Esophagus (tissue), 2 donors: ENCODE results near the gene CEACAM8. TPM values are rescaled to one million over a fixed set of nuclear protein-coding genes. Genes with fewer than 3 reads are reported as not detected.

Source experiments
- H3K27ac ChIP-seq, 2 donors: one replicate each; pipeline ENCODE4 v1.5.1; 2013; ENCODE audit warnings: low read depth in 2 of 2, mild to moderate bottlenecking in 2 of 2, inconsistent platforms in 1 of 2, low read length in 1 of 2, moderate library complexity in 1 of 2
- H3K27me3 ChIP-seq, 2 donors: one replicate each; pipeline ENCODE4 v1.6.1; 2013; ENCODE audit warnings: low read length in 2 of 2, control low read depth in 1 of 2, mild to moderate bottlenecking in 1 of 2; ENCODE audit not compliant: insufficient read depth in 2 of 2, control insufficient read depth in 1 of 2
- H3K36me3 ChIP-seq, 2 donors: one replicate each; pipeline ENCODE4 v1.6.1; 2013; ENCODE audit warnings: low read length in 1 of 2; ENCODE audit not compliant: control insufficient read depth in 2 of 2, insufficient read depth in 2 of 2
- H3K4me1 ChIP-seq, 2 donors: one replicate each; pipeline ENCODE4 v1.6.1; 2013; ENCODE audit warnings: low read length in 1 of 2; ENCODE audit not compliant: control insufficient read depth in 2 of 2, insufficient read depth in 2 of 2
- H3K4me3 ChIP-seq, 2 donors: one replicate each; pipeline ENCODE4 v1.5.1; 2013; ENCODE audit warnings: low read length in 2 of 2, mild to moderate bottlenecking in 2 of 2, low read depth in 1 of 2, moderate library complexity in 1 of 2
- H3K9me3 ChIP-seq, 2 donors: one replicate each; pipeline ENCODE4 v1.6.1; 2013; ENCODE audit warnings: mild to moderate bottlenecking in 2 of 2, low read depth in 1 of 2, low read length in 1 of 2, moderate library complexity in 1 of 2; ENCODE audit not compliant: control insufficient read depth in 2 of 2, insufficient read depth in 1 of 2
- WGBS, 2 donors: extraction: QIAGEN DNeasy Blood & Tissue Kit; methylation state at CpG; one replicate each; pipeline ENCODE4 v1.1.7; 2013; 5-methylcytosine and 5-hydroxymethylcytosine counted together
- polyA plus RNA-seq, 2 donors: library from polyadenylated mRNA; stranded (reverse); fragments of 200-250 nt; gene quantifications; one replicate each; pipeline ENCODE4 v1.2.3, GENCODE V29; 2013
- donor health status: healthy with polysubstance abuse.
- donor health status: Bipolar disorder and iron deficiency.

CEACAM8 gene
- polyA plus RNA-seq, 2 donors, result not detected

GRCh38 chr19:42576241-42576640, 18.5 kb downstream of the CEACAM8 start:
- Histone ChIP-seq H3K4me1 (no peaks in the 10 kb centered on the region), H3K4me3 (no peak overlapping the region), H3K27me3 (no peaks in the 10 kb centered on the region), H3K36me3 (no peaks in the 10 kb centered on the region), H3K9me3 (no peaks in the 10 kb centered on the region), H3K27ac (no peak overlapping the region)
- WGBS, 2 donors, result 74 to 80% methylated on average over 2 of the region's 2 CpGs

- no peak overlapping the region for H3K27ac ChIP-seq
Observed at GRCh38 chr19:42573642-42574041, 21.1 kb downstream of the CEACAM8 start.

GRCh38 chr19:42571116-42571515, 23.6 kb downstream of the CEACAM8 start:
- H3K4me1 ChIP-seq, result no peaks in the 10 kb centered on the region
- H3K27ac ChIP-seq, result no peak overlapping the region
- H3K36me3 ChIP-seq, result no peaks in the 10 kb centered on the region
- whole genome bisulfite sequencing, 2 donors, result 42 to 59% methylated on average over 2 of the region's 2 CpGs
- H3K4me3 ChIP-seq, result no peak overlapping the region
- no peaks in the 10 kb centered on the region for H3K27me3 ChIP-seq
- no peaks in the 10 kb centered on the region for H3K9me3 ChIP-seq

More at GRCh38 chr19:42573642-42574041, 21.1 kb downstream of the CEACAM8 start:
- H3K4me1 ChIP-seq, result no peaks in the 10 kb centered on the region
- WGBS, 2 donors, result 47 to 53% methylated on average over 1 of the region's 1 CpG
- no peaks in the 10 kb centered on the region for H3K36me3 ChIP-seq
- no peaks in the 10 kb centered on the region for H3K9me3 ChIP-seq
- H3K27me3 ChIP-seq, result no peaks in the 10 kb centered on the region
- no peak overlapping the region for H3K4me3 ChIP-seq

GRCh38 chr19:42569193-42569592, 25.5 kb downstream of the CEACAM8 start:
- Histone ChIP-seq H3K27ac (no peak overlapping the region), H3K4me3 (no peak overlapping the region), H3K4me1 (no peaks in the 10 kb centered on the region), H3K27me3 (no peaks in the 10 kb centered on the region), H3K36me3 (no peaks in the 10 kb centered on the region), H3K9me3 (no peaks in the 10 kb centered on the region)
- whole genome bisulfite sequencing, 2 donors, result 64 to 67% methylated on average over 2 of the region's 2 CpGs

- H3K27ac ChIP-seq, result no peak overlapping the region
- H3K4me1 ChIP-seq, result no peaks in the 10 kb centered on the region
- WGBS, 2 donors, result 50 to 64% methylated on average over 4 of the region's 4 CpGs
- no peaks in the 10 kb centered on the region for H3K9me3 ChIP-seq
- H3K36me3 ChIP-seq, result no peaks in the 10 kb centered on the region
- H3K27me3 ChIP-seq, result no peaks in the 10 kb centered on the region
- no peak overlapping the region for H3K4me3 ChIP-seq
Observed at GRCh38 chr19:42568006-42568405, 26.7 kb downstream of the CEACAM8 start.

GRCh38 chr19:42567567-42567966, 27.2 kb downstream of the CEACAM8 start:
- Histone ChIP-seq H3K27me3 (no peaks in the 10 kb centered on the region), H3K4me3 (no peak overlapping the region), H3K9me3 (no peaks in the 10 kb centered on the region), H3K27ac (no peak overlapping the region), H3K36me3 (no peaks in the 10 kb centered on the region), H3K4me1 (no peaks in the 10 kb centered on the region)
- WGBS, 2 donors, result 85 to 86% methylated on average over 4 of the region's 4 CpGs

- no peaks in the 10 kb centered on the region for H3K9me3 ChIP-seq
- 15 to 20% methylated on average over 7 of the region's 7 CpGs for WGBS, 2 donors
- no peak overlapping the region for H3K27ac ChIP-seq
- no peak overlapping the region for H3K4me3 ChIP-seq
- peaks cover 0 to 7% of the 10 kb centered on the region in 2 donors for H3K4me1 ChIP-seq
- H3K27me3 ChIP-seq, result no peaks in the 10 kb centered on the region
- H3K36me3 ChIP-seq, result no peaks in the 10 kb centered on the region
Observed at GRCh38 chr19:42563352-42564210, 31.1 kb downstream of the CEACAM8 start.

GRCh38 chr19:42561512-42561911, 33.2 kb downstream of the CEACAM8 start:
- Histone ChIP-seq H3K4me3 (no peak overlapping the region), H3K9me3 (peaks cover 0 to 2% of the 10 kb centered on the region in 2 donors), H3K27me3 (no peaks in the 10 kb centered on the region), H3K27ac (no peak overlapping the region), H3K4me1 (peaks cover 0 to 7% of the 10 kb centered on the region in 2 donors), H3K36me3 (no peaks in the 10 kb centered on the region)
- 79 to 87% methylated on average over 2 of the region's 2 CpGs for WGBS, 2 donors

GRCh38 chr19:42560731-42561130, 34.0 kb downstream of the CEACAM8 start:
- no peaks in the 10 kb centered on the region for H3K27me3 ChIP-seq
- no peak overlapping the region for H3K27ac ChIP-seq
- H3K36me3 ChIP-seq, result no peaks in the 10 kb centered on the region
- WGBS, 2 donors, result 89 to 91% methylated on average over 4 of the region's 4 CpGs
- peaks cover 0 to 7% of the 10 kb centered on the region in 2 donors for H3K4me1 ChIP-seq
- H3K4me3 ChIP-seq, result no peak overlapping the region
- peaks cover 0 to 2% of the 10 kb centered on the region in 2 donors for H3K9me3 ChIP-seq
